ENCODE data around the gene CEBPG.

CEBPG gene

GRCh38 chr19:33426621-33427361, 53.3 kb downstream of the CEBPG start (continued):
- no peak for TF ChIP-seq PATZ1 (CRISPR knock-in tag; IDR thresholded peaks at IDR 0.05; ENCODE audit: borderline replicate concordance)
- no peak for TF ChIP-seq ISL1 (CRISPR knock-in tag; IDR thresholded peaks at IDR 0.05)
- TF ChIP-seq CREB5 (CRISPR knock-in tag; IDR thresholded peaks at IDR 0.05; ENCODE audit: low read depth) = no peak
- TF ChIP-seq TOX (CRISPR knock-in tag; IDR thresholded peaks at IDR 0.05; ENCODE audit: borderline replicate concordance) = no peak

DNA sequence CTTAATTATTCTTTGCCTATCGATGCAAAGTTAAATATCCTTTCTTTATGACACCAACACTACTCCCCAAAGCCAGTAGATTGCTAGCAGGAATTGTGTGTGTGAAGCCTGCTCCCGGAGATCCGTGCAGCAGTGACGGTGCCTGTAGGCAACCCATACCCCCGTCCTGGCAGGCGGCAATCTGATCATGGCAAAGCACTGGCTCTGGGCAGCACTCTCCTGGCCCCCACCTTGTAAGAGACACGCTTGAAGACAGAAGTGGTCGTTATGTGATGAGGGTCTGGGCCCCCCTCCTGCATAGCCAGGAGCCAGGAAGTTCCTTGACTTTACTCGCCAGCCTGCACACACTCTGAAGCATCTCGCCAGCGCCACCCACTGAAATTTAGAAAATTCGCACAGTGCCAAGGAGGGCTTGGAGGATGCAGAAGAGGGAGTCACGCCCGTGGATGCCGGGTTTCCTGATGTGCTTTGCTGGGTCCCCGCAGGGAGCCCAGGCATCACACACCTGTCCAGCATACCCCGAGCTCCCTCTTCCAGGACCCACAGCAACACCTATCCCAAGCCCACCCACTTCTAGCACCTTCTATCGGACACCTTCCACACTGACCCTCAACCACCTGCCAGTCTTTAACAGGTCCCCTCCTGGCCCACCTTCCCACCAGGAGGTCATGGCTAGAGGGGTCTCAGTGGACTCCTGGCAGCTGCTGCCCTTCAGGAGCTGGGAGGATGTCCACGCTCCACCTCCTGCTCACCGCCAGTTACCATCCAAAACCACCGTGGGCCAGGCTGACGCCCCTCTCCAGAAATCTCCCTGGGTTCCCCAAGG, 54.5 kb downstream of the CEBPG start:
- no peak for ATAC-seq
- TF ChIP-seq ZFP30 (CRISPR knock-in tag; IDR thresholded peaks at IDR 0.05) (no peak), TCF4 (CRISPR knock-in tag; IDR thresholded peaks at IDR 0.05; ENCODE audit: borderline replicate concordance) (no peak), ZC3H10 (CRISPR knock-in tag; IDR thresholded peaks at IDR 0.05) (no peak), PATZ1 (CRISPR knock-in tag; IDR thresholded peaks at IDR 0.05; ENCODE audit: borderline replicate concordance) (no peak), ZNF70 (CRISPR knock-in tag; IDR thresholded peaks at IDR 0.05) (no peak), ISL1 (CRISPR knock-in tag; IDR thresholded peaks at IDR 0.05) (no peak), TOX (CRISPR knock-in tag; IDR thresholded peaks at IDR 0.05; ENCODE audit: borderline replicate concordance) (no peak), PPARA (CRISPR knock-in tag; IDR thresholded peaks at IDR 0.05; ENCODE audit: borderline replicate concordance) (no peak), ZFP3 (CRISPR knock-in tag; IDR thresholded peaks at IDR 0.05) (no peak), GLIS3 (CRISPR knock-in tag; IDR thresholded peaks at IDR 0.05) (no peak), OSR1 (CRISPR knock-in tag; IDR thresholded peaks at IDR 0.05) (no peak), CREB5 (CRISPR knock-in tag; IDR thresholded peaks at IDR 0.05; ENCODE audit: low read depth) (no peak), ESRRG (CRISPR knock-in tag; IDR thresholded peaks at IDR 0.05) (no peak), SNAI2 (CRISPR knock-in tag; IDR thresholded peaks at IDR 0.05) (no peak), RARB (CRISPR knock-in tag; IDR thresholded peaks at IDR 0.05) (no peak), ZNF8 (CRISPR knock-in tag; IDR thresholded peaks at IDR 0.05) (no peak), CSDC2 (CRISPR knock-in tag; IDR thresholded peaks at IDR 0.05) (no peak)
- TF ChIP-seq, protein P1, sequence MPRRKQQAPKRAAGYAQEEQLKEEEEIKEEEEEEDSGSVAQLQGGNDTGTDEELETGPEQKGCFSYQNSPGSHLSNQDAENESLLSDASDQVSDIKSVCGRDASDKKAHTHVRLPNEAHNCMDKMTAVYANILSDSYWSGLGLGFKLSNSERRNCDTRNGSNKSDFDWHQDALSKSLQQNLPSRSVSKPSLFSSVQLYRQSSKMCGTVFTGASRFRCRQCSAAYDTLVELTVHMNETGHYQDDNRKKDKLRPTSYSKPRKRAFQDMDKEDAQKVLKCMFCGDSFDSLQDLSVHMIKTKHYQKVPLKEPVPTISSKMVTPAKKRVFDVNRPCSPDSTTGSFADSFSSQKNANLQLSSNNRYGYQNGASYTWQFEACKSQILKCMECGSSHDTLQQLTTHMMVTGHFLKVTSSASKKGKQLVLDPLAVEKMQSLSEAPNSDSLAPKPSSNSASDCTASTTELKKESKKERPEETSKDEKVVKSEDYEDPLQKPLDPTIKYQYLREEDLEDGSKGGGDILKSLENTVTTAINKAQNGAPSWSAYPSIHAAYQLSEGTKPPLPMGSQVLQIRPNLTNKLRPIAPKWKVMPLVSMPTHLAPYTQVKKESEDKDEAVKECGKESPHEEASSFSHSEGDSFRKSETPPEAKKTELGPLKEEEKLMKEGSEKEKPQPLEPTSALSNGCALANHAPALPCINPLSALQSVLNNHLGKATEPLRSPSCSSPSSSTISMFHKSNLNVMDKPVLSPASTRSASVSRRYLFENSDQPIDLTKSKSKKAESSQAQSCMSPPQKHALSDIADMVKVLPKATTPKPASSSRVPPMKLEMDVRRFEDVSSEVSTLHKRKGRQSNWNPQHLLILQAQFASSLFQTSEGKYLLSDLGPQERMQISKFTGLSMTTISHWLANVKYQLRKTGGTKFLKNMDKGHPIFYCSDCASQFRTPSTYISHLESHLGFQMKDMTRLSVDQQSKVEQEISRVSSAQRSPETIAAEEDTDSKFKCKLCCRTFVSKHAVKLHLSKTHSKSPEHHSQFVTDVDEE (CRISPR knock-in tag; IDR thresholded peaks at IDR 0.05) = no peak
- TF ChIP-seq, protein P2, sequence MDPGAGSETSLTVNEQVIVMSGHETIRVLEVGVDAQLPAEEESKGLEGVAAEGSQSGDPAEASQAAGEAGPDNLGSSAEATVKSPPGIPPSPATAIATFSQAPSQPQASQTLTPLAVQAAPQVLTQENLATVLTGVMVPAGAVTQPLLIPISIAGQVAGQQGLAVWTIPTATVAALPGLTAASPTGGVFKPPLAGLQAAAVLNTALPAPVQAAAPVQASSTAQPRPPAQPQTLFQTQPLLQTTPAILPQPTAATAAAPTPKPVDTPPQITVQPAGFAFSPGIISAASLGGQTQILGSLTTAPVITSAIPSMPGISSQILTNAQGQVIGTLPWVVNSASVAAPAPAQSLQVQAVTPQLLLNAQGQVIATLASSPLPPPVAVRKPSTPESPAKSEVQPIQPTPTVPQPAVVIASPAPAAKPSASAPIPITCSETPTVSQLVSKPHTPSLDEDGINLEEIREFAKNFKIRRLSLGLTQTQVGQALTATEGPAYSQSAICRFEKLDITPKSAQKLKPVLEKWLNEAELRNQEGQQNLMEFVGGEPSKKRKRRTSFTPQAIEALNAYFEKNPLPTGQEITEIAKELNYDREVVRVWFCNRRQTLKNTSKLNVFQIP (CRISPR knock-in tag; IDR thresholded peaks at IDR 0.05; ENCODE audit: borderline replicate concordance, low read depth) = no peak

All from SK-N-SH treated with all-trans-retinoic acid at 6 μM for 48 hours (cell line).